ENCODE results near the gene PSENEN. TPM values are rescaled to one million over a fixed set of nuclear protein-coding genes. Genes with fewer than 3 reads are reported as not detected.
"Not testable (repeated sequence)": the region's sequence is repeated elsewhere in the genome, so short reads cannot be mapped to it uniquely, and the experiment has no call there.

PSENEN gene
- polyA plus RNA-seq, 2 donors = 62.5 to 128 TPM

DNA sequence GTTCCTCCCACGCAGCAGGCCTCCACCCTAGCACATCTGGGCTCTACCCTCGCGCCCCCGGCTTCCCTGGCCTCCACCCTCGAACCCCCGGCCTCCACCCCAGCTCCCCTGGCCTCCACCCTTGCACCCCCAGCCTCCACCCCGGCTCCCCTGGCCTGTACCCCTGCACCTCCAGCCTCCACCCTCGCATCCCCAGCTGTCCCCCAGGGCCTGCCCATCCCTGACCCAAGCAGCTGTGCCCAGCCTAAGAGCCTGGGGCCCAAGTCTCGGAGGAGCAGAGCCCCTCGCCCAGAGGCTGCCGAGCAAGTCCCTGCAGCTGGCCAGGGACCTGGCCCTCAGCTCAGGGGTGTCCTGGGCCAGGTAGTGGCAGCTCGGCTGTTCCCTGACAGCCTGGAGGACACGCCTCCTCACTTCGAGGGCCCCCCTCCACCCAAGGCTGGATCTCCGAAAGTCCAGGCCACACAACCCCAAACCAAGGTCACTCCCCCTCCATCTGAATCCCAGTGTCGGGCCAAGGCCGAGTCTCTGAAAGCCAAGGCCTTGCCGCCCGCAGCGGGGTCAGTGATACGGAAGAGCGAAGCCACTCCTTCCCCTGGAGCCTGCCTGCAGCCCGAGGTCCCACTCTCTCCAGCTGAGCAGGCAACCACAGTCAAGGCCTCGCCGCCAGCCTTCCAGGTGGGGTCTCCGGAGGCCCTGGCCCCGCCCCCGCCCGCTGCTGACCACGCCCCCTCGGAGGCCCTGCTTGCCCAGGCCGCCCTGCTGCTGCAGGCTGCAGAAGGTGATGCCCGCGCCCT, 22.0 kb downstream of the PSENEN start:
- Histone ChIP-seq H3K27me3 (ENCODE audit: control insufficient read depth in 1 of 2, insufficient read depth in 2 of 2, low read length in 2 of 2) (no peaks in the 10 kb centered on the region), H3K27ac (ENCODE audit: low read depth in 2 of 2, low read length in 1 of 2) (no peak overlapping the region), H3K9me3 (ENCODE audit: control insufficient read depth in 2 of 2, insufficient read depth in 1 of 2, low read depth in 1 of 2, low read length in 1 of 2) (no peaks in the 10 kb centered on the region), H3K36me3 (ENCODE audit: control insufficient read depth in 2 of 2, insufficient read depth in 2 of 2, low read length in 1 of 2) (peaks cover 3 to 11% of the 10 kb centered on the region in 2 donors), H3K4me1 (ENCODE audit: control insufficient read depth in 2 of 2, insufficient read depth in 2 of 2, low read length in 1 of 2) (no peaks in the 10 kb centered on the region), H3K4me3 (ENCODE audit: low read depth in 1 of 2, low read length in 2 of 2) (no peak overlapping the region)
- WGBS, 2 donors = 73 to 75% methylated on average over 27 to 34 of the region's 34 CpGs

DNA sequence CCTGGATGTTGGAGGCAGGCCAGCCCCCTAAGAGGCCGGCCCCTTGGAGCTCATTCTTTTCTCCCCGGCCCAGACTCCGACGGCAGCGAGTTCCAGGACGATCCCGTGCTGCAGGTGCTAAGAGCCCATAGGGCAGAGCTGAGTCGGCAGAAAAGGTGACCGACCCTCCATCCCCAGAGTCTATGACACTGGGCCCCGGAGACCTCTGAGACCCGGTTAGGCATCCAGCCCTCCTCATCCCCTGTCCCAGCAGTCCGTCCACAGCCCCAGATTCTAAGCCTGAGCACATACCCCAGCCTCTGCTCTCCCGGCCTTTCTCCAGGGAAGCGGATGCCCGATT, 22.6 kb downstream of the PSENEN start:
- WGBS, 2 donors = 70 to 80% methylated on average over 15 of the region's 15 CpGs
- H3K36me3 ChIP-seq (ENCODE audit: control insufficient read depth in 2 of 2, insufficient read depth in 2 of 2, low read length in 1 of 2) = peaks cover 3 to 11% of the 10 kb centered on the region in 2 donors
- H3K4me3 ChIP-seq (ENCODE audit: low read depth in 1 of 2, low read length in 2 of 2) = no peak overlapping the region
- no peaks in the 10 kb centered on the region for H3K9me3 ChIP-seq (ENCODE audit: control insufficient read depth in 2 of 2, insufficient read depth in 1 of 2, low read depth in 1 of 2, low read length in 1 of 2)
- no peaks in the 10 kb centered on the region for H3K4me1 ChIP-seq (ENCODE audit: control insufficient read depth in 2 of 2, insufficient read depth in 2 of 2, low read length in 1 of 2)
- H3K27ac ChIP-seq (ENCODE audit: low read depth in 2 of 2, low read length in 1 of 2) = no peak overlapping the region
- no peaks in the 10 kb centered on the region for H3K27me3 ChIP-seq (ENCODE audit: control insufficient read depth in 1 of 2, insufficient read depth in 2 of 2, low read length in 2 of 2)

DNA sequence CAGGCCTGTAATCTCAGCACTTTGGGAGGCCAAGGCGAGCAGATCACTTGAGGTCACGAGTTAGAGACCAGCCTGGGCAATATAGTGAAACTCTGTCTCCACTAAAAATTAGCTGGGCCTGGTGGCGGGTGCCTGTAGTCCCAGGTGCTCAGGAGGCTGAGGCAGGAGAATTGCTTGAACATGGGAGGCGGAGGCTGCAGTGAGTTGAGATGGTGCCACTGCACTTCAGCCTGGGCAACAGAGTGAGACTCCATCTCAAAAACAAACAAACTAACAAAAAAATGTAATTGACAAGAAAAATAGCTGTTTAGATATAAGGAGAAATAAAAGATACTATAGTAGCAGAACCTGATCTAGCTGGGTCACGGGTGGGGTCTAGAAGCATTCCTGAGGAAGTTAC, 26.9 kb downstream of the PSENEN start:
- 92% methylated on average over 5 of the region's 5 CpGs for whole genome bisulfite sequencing, 2 donors
- not testable (repeated sequence) for H3K36me3 ChIP-seq (ENCODE audit: control insufficient read depth in 2 of 2, insufficient read depth in 2 of 2, low read length in 1 of 2); H3K4me3 ChIP-seq (ENCODE audit: low read depth in 1 of 2, low read length in 2 of 2); H3K4me1 ChIP-seq (ENCODE audit: control insufficient read depth in 2 of 2, insufficient read depth in 2 of 2, low read length in 1 of 2); H3K27me3 ChIP-seq (ENCODE audit: control insufficient read depth in 1 of 2, insufficient read depth in 2 of 2, low read length in 2 of 2); H3K27ac ChIP-seq (ENCODE audit: low read depth in 2 of 2, low read length in 1 of 2); H3K9me3 ChIP-seq (ENCODE audit: control insufficient read depth in 2 of 2, insufficient read depth in 1 of 2, low read depth in 1 of 2, low read length in 1 of 2)

DNA sequence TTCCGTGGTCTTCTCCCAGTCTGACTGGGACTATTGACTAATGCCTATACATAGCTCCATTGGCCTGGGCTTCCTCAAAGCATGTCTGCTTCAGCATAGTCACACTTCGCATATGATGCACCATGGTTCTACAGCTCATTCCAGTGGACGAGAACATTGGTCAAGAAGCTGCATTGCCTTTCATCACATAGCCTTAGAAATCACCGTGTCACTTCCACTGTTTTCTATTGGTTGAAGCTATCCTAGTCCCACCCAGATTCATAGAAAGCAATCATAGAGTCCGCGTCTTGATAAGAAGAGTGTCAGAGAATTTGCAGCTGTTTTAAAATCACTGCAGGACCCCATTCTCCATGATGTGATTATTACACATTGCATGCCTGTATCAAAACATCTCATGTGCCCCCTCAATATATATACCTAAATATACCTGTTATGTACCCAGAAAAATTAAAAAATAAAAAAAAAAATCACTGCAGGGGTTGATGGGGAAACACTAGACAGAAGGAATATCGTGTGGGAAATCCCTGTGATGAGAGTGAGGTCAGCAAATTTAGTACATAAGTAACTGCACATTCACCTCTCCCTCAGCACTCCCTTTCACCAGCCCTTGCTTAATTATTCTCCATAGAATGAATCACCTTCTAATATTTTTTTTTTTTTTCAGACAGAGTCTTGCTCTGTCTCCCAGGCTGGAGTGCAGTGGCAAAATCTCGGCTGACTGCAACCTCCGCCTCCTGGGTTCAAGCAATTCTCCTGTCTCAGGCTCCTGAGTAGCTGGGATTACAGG, 27.8 kb downstream of the PSENEN start:
- WGBS, 2 donors = 52 to 60% methylated on average over 9 of the region's 9 CpGs
- Histone ChIP-seq H3K36me3 (ENCODE audit: control insufficient read depth in 2 of 2, insufficient read depth in 2 of 2, low read length in 1 of 2) (peaks cover 0 to 3% of the 10 kb centered on the region in 2 donors), H3K27me3 (ENCODE audit: control insufficient read depth in 1 of 2, insufficient read depth in 2 of 2, low read length in 2 of 2) (no peaks in the 10 kb centered on the region), H3K4me1 (ENCODE audit: control insufficient read depth in 2 of 2, insufficient read depth in 2 of 2, low read length in 1 of 2) (peaks cover 0 to 7% of the 10 kb centered on the region in 2 donors), H3K27ac (ENCODE audit: low read depth in 2 of 2, low read length in 1 of 2) (no peak overlapping the region), H3K9me3 (ENCODE audit: control insufficient read depth in 2 of 2, insufficient read depth in 1 of 2, low read depth in 1 of 2, low read length in 1 of 2) (no peaks in the 10 kb centered on the region), H3K4me3 (ENCODE audit: low read depth in 1 of 2, low read length in 2 of 2) (no peak overlapping the region)

DNA sequence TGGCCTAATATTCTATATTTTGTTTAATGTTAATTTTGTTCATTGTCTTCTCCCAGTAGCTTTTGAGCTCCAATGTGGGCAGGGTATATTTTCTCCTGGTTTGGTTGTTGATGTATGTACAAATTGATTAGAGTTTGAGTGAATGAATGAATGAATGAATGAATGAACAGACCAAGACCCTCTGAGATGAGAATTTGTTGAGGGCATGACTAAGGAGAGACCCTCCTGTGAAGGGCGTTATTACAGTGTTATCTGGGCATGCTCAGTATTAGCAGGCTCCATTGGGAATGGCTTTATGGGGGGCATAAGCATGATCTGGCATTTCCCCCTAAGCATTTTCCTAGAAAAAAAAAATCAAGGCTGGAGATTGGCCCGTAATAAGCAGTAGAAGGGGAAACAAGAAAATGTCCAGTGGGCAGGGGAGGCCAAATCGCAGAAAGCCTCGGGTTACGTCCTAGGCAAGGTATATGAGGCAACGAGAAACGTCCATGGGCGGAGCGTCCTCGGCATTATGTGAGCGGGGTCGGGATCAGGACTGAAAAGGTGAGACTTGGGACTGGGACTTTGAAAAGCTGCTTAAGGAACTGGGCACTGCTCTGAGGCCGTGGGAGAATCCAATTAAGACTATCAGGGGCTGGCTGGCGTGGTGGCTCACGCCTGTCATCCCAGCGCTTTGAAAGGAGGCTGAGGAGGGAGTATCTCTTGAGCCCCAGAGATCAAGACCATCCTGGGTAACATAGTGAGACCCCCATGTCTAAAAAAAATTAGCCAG, 29.0 kb downstream of the PSENEN start:
- Histone ChIP-seq H3K4me3 (ENCODE audit: low read depth in 1 of 2, low read length in 2 of 2) (peak overlapping the region in 1 of 2 donors; percentile 70), H3K36me3 (ENCODE audit: control insufficient read depth in 2 of 2, insufficient read depth in 2 of 2, low read length in 1 of 2) (no peaks in the 10 kb centered on the region), H3K27me3 (ENCODE audit: control insufficient read depth in 1 of 2, insufficient read depth in 2 of 2, low read length in 2 of 2) (no peaks in the 10 kb centered on the region), H3K9me3 (ENCODE audit: control insufficient read depth in 2 of 2, insufficient read depth in 1 of 2, low read depth in 1 of 2, low read length in 1 of 2) (no peaks in the 10 kb centered on the region), H3K4me1 (ENCODE audit: control insufficient read depth in 2 of 2, insufficient read depth in 2 of 2, low read length in 1 of 2) (peaks cover 0 to 7% of the 10 kb centered on the region in 2 donors), H3K27ac (ENCODE audit: low read depth in 2 of 2, low read length in 1 of 2) (no peak overlapping the region)
- WGBS, 2 donors = 34 to 46% methylated on average over 16 of the region's 16 CpGs

DNA sequence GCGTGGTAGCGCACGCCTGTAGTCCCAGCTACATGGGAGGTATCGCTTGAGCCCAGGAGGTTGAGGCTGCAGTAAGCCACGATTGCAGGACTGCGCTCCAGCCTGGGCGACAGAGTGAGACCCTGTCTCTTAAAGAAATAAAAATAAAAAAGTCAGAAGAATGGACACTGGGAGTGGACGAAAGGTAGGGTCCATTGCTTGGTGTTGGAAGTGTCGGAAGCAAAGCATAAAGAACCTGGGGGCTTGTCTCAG, 29.5 kb downstream of the PSENEN start:
- 11 to 32% methylated on average over 9 of the region's 9 CpGs for WGBS, 2 donors
- Histone ChIP-seq H3K4me3 (ENCODE audit: low read depth in 1 of 2, low read length in 2 of 2) (peak overlapping the region; percentile 70 to 87), H3K4me1 (ENCODE audit: control insufficient read depth in 2 of 2, insufficient read depth in 2 of 2, low read length in 1 of 2) (peaks cover 0 to 7% of the 10 kb centered on the region in 2 donors), H3K27ac (ENCODE audit: low read depth in 2 of 2, low read length in 1 of 2) (no peak overlapping the region), H3K36me3 (ENCODE audit: control insufficient read depth in 2 of 2, insufficient read depth in 2 of 2, low read length in 1 of 2) (peaks cover 0 to 2% of the 10 kb centered on the region in 2 donors), H3K27me3 (ENCODE audit: control insufficient read depth in 1 of 2, insufficient read depth in 2 of 2, low read length in 2 of 2) (no peaks in the 10 kb centered on the region), H3K9me3 (ENCODE audit: control insufficient read depth in 2 of 2, insufficient read depth in 1 of 2, low read depth in 1 of 2, low read length in 1 of 2) (no peaks in the 10 kb centered on the region)

DNA sequence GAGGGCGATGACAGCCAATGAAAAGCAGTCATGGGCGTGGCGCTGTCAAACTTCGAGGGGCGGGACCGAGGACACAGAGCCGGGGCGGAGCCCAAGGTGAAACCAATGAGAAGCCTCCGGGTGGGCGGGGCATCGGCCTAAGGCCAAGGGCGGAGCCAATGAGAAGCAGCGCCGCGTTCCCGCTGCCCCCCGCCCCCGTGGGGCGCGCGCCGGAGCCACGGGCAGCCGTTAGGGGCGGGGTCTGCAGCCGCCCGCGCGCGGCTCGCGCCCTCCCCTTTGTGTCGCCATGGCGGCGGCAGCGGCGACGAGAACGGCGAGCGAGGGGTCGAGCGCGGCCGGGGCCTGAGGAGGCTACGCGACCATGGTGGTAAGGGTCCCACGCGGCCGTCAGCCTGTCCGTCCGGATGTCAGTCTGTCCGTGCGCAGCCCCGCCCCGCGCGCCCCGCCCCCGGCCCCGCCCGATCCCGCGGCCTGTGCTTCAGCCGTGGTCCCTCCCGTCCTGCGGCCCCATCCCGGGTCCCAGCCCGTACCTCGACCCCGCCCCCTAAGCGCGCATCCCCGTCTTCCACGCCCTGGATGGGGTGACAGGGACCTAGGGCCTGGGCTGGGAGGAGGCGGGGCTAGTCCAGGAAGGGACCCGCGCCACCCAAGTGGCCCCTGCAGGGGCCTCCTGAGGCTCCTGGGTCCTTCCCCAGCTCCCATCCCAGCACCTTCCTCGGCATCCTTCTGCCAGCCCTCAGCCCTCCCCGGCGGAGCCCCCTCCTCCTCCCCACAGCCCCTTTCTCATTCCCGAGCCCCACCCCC, 30.0 kb downstream of the PSENEN start, which contains the start of gene ARHGAP33:
ARHGAP33 (plus strand) TSS at position 267 of the 804 bp plus-strand sequence; CDS start at position 362, 95 bp downstream.
- Histone ChIP-seq H3K36me3 (ENCODE audit: control insufficient read depth in 2 of 2, insufficient read depth in 2 of 2, low read length in 1 of 2) (peaks cover 0 to 6% of the 10 kb centered on the region in 2 donors), H3K4me1 (ENCODE audit: control insufficient read depth in 2 of 2, insufficient read depth in 2 of 2, low read length in 1 of 2) (peaks cover 0 to 7% of the 10 kb centered on the region in 2 donors), H3K4me3 (ENCODE audit: low read depth in 1 of 2, low read length in 2 of 2) (peak within 1 kb of the TSS; percentile 70 to 87), H3K9me3 (ENCODE audit: control insufficient read depth in 2 of 2, insufficient read depth in 1 of 2, low read depth in 1 of 2, low read length in 1 of 2) (no peaks in the 10 kb centered on the region), H3K27ac (ENCODE audit: low read depth in 2 of 2, low read length in 1 of 2) (peak within 1 kb of the TSS; percentile 20 to 28), H3K27me3 (ENCODE audit: control insufficient read depth in 1 of 2, insufficient read depth in 2 of 2, low read length in 2 of 2) (no peaks in the 10 kb centered on the region)
- 1 to 2% methylated on average over 32 to 82 of the region's 82 CpGs for WGBS, 2 donors

DNA sequence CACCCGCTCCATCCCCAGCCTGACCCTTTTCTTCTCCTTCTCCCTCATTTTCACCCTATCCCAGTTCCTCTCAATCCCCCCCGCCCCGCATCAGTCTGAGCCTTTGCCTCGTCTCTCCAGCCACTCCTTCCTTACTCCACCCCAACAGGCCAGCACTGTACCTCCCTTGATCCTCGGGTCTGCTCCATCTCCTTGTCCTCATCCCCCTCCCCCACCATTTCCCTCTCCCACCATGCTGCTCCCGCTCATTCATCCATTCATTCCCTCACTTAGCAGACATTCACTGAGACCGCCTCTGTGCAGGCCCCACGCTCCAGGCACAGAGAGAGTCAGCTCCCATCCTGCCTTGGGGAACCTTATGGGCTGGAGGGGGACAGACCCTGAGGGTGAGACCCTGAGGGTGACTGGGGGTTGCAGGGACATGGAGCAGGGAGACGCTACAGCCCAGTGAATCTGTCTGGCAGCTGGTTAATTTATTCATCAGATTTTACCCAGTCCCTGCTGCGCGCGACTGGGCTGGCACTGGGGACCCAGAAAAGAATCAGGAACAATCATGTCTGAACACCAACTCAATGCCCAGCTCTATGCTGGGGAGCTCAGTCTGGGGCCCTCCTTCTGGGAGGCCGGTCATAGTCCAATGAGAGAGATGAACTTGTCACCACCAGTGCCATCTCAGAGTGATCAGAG, 30.8 kb downstream of the PSENEN start:
- Histone ChIP-seq H3K4me1 (ENCODE audit: control insufficient read depth in 2 of 2, insufficient read depth in 2 of 2, low read length in 1 of 2) (peaks cover 0 to 7% of the 10 kb centered on the region in 2 donors), H3K36me3 (ENCODE audit: control insufficient read depth in 2 of 2, insufficient read depth in 2 of 2, low read length in 1 of 2) (peaks cover 0 to 11% of the 10 kb centered on the region in 2 donors), H3K27ac (ENCODE audit: low read depth in 2 of 2, low read length in 1 of 2) (no peak overlapping the region), H3K9me3 (ENCODE audit: control insufficient read depth in 2 of 2, insufficient read depth in 1 of 2, low read depth in 1 of 2, low read length in 1 of 2) (no peaks in the 10 kb centered on the region), H3K4me3 (ENCODE audit: low read depth in 1 of 2, low read length in 2 of 2) (peak overlapping the region; percentile 70 to 87), H3K27me3 (ENCODE audit: control insufficient read depth in 1 of 2, insufficient read depth in 2 of 2, low read length in 2 of 2) (no peaks in the 10 kb centered on the region)
- WGBS, 2 donors = 54 to 61% methylated on average over 13 of the region's 13 CpGs
